Aorta (tissue), 5 donors: ENCODE data around the gene DLX3. TPM values are rescaled to one million over a fixed set of nuclear protein-coding genes. Genes with fewer than 3 reads are reported as not detected.

Source experiments
- ATAC-seq: fragments of 200-7000 bp; cut with Tn5 transposase; one replicate; pipeline ENCODE4 v1.9.1; 2022; ENCODE audit warnings: moderate library complexity; ENCODE audit not compliant: low FRiP score
- DNase-seq, 2 donors: peaks; one replicate each; pipeline ENCODE4 v3.0.0-alpha.2; 2020
- H3K27ac ChIP-seq, 2 donors: one replicate each; pipeline ENCODE4 v1.5.1; 2013; ENCODE audit warnings: low read length in 2 of 2, mild to moderate bottlenecking in 2 of 2, moderate library complexity in 2 of 2, control low read depth in 1 of 2, inconsistent platforms in 1 of 2, low read depth in 1 of 2
- H3K27me3 ChIP-seq, 2 donors: one replicate each; pipeline ENCODE4 v1.6.1; 2013; ENCODE audit warnings: control low read depth in 1 of 2, low read length in 1 of 2, mild to moderate bottlenecking in 1 of 2, moderate library complexity in 1 of 2; ENCODE audit not compliant: insufficient read depth in 2 of 2, control insufficient read depth in 1 of 2
- H3K36me3 ChIP-seq, 2 donors: one replicate each; pipeline ENCODE4 v1.6.1; 2013; ENCODE audit warnings: control low read depth in 1 of 2, low read length in 1 of 2, mild to moderate bottlenecking in 1 of 2; ENCODE audit not compliant: insufficient read depth in 2 of 2, control insufficient read depth in 1 of 2
- H3K4me1 ChIP-seq, 2 donors: one replicate each; pipeline ENCODE4 v1.6.1; 2013; ENCODE audit warnings: low read length in 2 of 2, control low read depth in 1 of 2, mild to moderate bottlenecking in 1 of 2, moderate library complexity in 1 of 2; ENCODE audit not compliant: insufficient read depth in 2 of 2, control insufficient read depth in 1 of 2
- H3K4me3 ChIP-seq, 2 donors: one replicate each; pipeline ENCODE4 v1.5.1; 2013; ENCODE audit warnings: low read length in 2 of 2, control low read depth in 1 of 2, mild to moderate bottlenecking in 1 of 2
- H3K9me3 ChIP-seq: one replicate; pipeline ENCODE4 v1.6.1; 2013; ENCODE audit warnings: mild to moderate bottlenecking, low read length; ENCODE audit not compliant: control insufficient read depth
- WGBS, 2 donors: extraction: QIAGEN DNeasy Blood & Tissue Kit; methylation state at CpG; one replicate each; pipeline ENCODE4 v1.1.7; 2013; 5-methylcytosine and 5-hydroxymethylcytosine counted together
- intact Hi-C, 2 donors: fragments of 100-400 bp; cut with DNase I; formaldehyde crosslinking; loops; one replicate each; pipeline versions ENCODE4 v1.14.2 to v1.15.0; 2022
- polyA plus RNA-seq, 2 donors: library from polyadenylated mRNA; stranded (reverse); fragments of 200-250 nt; gene quantifications; one replicate each; pipeline ENCODE4 v1.2.3, GENCODE V29; 2013
- total RNA-seq, 2 donors: library from RNA; stranded (reverse); fragmentation: NEBNext Ultra II Directional; extraction: Animal tissue kit (Norgen Biotek cat#: 25700); gene quantifications; one replicate each; pipeline ENCODE4 v1.2.1, GENCODE V29; 2021
- donor health status: healthy with polysubstance abuse.
- donor health status: Bipolar disorder and iron deficiency.
- donor health status: DM: no; HTN: no; CAD: no.
- donor health status: DM: no; HTN: no; CAD: no.
- donor health status: DM: yes; HTN: yes; CAD: no.

The DLX3 gene
- total and polyA plus RNA-seq, 4 donors: 0.18 to 1.3 (median 0.71) TPM

DNA sequence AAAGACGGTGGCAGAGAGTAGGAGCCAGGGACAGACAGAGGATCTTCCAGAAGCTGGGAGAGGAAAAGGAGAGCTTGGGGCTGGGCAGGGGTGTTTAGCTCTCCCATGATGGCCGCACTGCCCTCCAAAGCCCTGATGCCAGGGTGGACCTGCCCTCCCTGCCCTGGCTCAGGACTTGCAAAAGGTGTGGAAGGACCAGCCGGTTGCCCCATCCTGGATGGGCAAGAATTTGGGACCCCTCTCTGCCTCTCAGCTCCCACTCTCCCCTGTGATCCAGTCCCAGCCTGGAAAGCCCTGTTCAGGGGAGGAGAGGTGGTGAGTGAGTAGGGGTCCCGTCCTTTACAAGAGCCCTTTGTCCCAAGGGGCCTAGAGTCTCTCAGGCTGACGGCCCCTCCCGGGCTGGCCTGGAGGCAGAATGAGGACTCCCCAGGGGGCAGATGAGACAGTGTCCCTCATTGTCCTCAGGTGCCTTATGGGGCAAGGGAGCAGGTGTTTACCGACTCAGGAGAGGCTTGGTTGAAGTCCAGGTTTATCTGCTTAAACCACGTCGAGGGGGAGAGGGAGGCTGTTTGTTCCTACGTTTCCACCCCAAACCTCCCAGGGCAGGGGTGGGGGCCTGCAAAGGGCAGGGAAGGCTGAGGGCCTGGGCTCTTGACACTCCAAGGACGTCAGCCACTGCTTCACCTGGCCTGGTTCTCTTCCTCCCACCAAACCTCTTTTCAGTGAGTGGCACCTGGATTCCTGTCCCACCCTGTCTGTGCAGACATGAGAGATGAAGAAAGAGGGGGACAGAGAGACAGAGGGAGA is 41.6 kb upstream of the DLX3 start:
- Histone ChIP-seq H3K9me3 (no peaks in the 10 kb centered on the region), H3K27ac (peak overlapping the region in 1 of 2 donors; percentile 39), H3K27me3 (no peaks in the 10 kb centered on the region), H3K4me1 (no peaks in the 10 kb centered on the region), H3K4me3 (no peak overlapping the region), H3K36me3 (no peaks in the 10 kb centered on the region)
- DNase-seq (peak in 1 of 2 donors; percentile 40), ATAC-seq (no peak)
- 81 to 84% methylated on average over 11 of the region's 11 CpGs for WGBS, 2 donors
- intact Hi-C loops: no loop called here

DNA sequence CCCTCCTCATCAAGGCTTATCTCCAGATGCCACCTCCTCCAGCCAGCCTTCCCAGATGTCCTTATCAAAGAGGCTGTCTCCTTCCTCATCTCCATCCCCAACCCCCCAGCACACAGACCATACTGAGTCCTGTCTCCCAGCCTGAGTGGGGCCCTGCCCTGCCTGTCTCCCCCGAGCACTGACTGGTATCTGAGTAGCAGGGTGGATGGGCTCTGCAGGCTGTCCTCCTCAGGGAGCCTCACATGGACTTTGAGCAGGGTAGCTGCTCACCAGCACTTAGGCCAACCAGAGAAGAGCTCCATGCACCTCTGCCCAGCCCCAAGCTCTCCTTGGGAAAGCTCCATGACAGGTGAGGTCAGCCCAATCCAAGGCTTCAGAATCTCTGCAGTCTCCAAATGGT is 40.9 kb upstream of the DLX3 start:
- DNase-seq (peak in 1 of 2 donors; percentile 59), ATAC-seq (no peak)
- intact Hi-C loops: no loop called here
- Histone ChIP-seq H3K9me3 (no peaks in the 10 kb centered on the region), H3K27ac (no peak overlapping the region), H3K27me3 (no peaks in the 10 kb centered on the region), H3K36me3 (no peaks in the 10 kb centered on the region), H3K4me1 (no peaks in the 10 kb centered on the region), H3K4me3 (no peak overlapping the region)
- 94 to 97% methylated on average over 1 of the region's 1 CpG for WGBS, 2 donors

DNA sequence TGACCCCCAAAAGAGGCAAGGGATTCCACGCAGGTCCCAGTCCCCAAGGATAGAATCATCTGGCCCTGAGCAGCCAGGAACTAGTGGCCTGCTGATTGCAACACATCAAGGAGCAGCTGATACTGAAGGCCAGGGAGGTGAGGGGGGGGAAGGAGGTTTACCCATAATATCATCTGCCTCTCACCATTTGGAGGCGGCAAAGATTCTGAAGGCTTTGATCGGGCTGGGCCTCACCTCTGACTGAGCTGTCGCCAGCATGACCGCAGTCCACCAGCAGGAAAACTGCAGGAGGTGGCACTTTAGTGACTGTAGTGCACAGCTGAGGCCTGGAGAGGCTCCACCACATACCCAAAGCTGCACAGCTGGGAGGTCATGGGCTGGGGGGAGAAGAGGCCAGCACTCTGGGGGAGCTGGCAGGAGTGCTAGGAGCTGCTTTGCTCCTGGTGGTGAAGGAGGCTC is 40.4 kb upstream of the DLX3 start:
- H3K4me1 ChIP-seq: no peaks in the 10 kb centered on the region
- H3K27ac ChIP-seq: no peak overlapping the region
- no peaks in the 10 kb centered on the region for H3K9me3 ChIP-seq
- H3K27me3 ChIP-seq: no peaks in the 10 kb centered on the region
- DNase-seq (peak in 1 of 2 donors; percentile 26), ATAC-seq (no peak)
- 86 to 91% methylated on average over 5 of the region's 5 CpGs for whole genome bisulfite sequencing, 2 donors
- intact Hi-C loops: no loop called here
- no peak overlapping the region for H3K4me3 ChIP-seq
- no peaks in the 10 kb centered on the region for H3K36me3 ChIP-seq

DNA sequence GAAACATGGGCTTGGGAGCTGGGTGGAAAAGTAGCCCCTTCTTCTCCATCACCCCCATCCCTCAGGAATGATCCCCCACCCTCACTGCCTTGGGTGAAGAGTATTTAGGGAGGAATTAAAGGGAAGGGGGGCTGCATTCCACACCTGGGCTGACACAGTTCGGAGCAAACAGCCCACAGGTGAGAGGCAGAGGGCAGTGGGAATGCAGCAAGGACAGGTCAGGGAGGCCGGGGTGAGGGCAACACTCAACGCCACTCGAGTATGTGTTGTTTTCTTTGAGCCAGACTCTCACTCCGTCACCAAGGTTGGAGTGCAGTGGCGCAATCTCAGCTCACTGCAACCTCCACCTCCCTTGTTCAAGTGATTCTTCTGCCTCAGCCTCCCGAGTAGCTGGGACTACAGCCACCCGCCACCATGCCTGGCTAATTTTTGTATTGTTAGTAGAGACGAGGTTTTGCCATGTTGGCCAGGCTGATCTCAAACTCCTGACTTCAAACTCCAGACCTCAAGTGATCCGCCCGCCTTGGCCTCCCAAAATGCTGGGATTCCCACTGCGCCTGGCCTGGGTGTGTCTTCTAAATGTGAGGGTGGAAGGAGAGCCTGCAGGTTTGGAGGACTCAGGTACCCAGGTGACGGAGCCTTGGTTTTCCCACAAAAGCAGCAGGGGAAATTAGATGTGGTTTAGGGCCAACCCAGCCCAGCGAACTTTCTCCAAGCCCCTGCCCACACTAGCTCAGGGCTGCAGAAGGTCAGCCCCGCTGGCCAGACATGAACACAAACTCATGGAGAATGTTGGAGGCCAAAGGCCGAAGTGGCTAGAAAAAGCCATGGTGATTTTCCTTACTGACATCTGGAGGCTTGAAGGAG is 39.7 kb upstream of the DLX3 start:
- DNase-seq (peak in 1 of 2 donors; percentile 53), ATAC-seq (no peak)
- Histone ChIP-seq H3K9me3 (no peaks in the 10 kb centered on the region), H3K4me1 (no peaks in the 10 kb centered on the region), H3K27me3 (no peaks in the 10 kb centered on the region), H3K4me3 (no peak overlapping the region), H3K27ac (peak overlapping the region; percentile 43 to 59), H3K36me3 (no peaks in the 10 kb centered on the region)
- intact Hi-C loops: no loop called here
- WGBS, 2 donors: 80 to 84% methylated on average over 16 of the region's 16 CpGs

DNA sequence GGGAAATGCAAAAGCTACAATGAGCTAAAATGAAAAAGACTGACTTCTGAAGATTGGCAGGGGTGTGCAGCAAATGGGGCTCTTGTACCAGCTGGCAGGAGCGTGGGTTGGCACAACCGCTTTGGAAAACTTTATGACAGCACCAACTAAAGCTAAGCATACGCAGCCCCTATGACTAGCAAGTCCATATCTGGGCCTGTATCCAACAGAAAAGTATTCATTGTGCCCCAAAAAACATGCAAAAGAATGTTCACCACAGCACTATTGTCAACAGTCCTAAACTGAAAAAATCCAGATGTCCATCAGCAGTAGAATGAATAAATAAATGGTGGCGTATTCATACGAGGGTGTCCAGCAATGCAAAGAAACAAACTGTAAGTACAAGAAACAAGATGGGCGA is 38.3 kb upstream of the DLX3 start:
- Histone ChIP-seq H3K4me3 (no peak overlapping the region), H3K36me3 (no peaks in the 10 kb centered on the region), H3K27ac (peak overlapping the region in 1 of 2 donors; percentile 23), H3K9me3 (no peaks in the 10 kb centered on the region), H3K4me1 (no peaks in the 10 kb centered on the region), H3K27me3 (no peaks in the 10 kb centered on the region)
- DNase-seq: peak; percentile 76 to 85
- ATAC-seq: peak; percentile 12
- intact Hi-C loops: no loop called here
- WGBS, 2 donors: 7% methylated on average over 6 of the region's 6 CpGs

DNA sequence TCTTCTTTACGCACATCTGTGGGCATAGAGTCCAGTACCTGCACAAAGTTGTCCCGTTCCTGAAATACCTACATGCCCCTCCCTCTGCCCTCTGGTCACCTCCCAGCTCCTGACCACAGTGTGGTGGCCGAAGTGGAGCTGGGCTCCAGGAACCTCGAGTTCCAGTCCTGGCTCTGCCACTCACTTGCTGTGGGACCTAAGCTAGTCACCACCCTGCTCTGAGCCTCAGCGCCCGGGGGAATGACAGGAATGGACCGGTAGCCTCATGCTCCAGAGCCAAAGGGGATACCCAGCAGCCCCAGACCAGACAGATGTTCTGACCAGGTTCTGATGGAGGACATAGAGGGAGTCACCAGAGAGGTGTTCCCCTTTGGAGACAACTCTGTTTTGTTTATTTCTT is 34.2 kb upstream of the DLX3 start:
- no peaks in the 10 kb centered on the region for H3K36me3 ChIP-seq
- H3K27me3 ChIP-seq: no peaks in the 10 kb centered on the region
- no peak for ATAC-seq
- no peaks in the 10 kb centered on the region for H3K9me3 ChIP-seq
- H3K4me3 ChIP-seq: no peak overlapping the region
- WGBS, 2 donors: 89 to 91% methylated on average over 7 of the region's 7 CpGs
- DNase-seq: no peak
- H3K4me1 ChIP-seq: no peaks in the 10 kb centered on the region
- no peak overlapping the region for H3K27ac ChIP-seq
- intact Hi-C loops: no loop called here

DNA sequence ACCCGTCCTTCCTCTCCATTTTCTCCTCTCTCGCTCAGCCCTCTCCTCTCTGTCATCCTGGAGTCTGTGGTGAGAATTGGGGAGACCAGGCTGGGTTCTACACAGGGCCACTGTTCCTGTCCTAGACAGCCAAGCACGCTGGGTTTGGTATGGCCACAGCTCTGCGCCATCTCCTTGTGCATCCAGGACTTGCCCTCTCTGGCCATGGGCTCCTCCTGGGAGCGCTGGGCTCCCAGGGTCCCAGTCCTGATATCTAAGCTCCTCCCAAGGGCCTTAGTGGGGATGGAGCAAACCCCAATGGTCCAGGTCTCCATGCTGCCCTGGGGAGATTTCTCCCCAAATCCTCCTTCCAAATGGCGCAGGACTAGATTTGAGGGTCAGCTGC is 33.7 kb upstream of the DLX3 start:
- intact Hi-C loops: no loop called here
- Histone ChIP-seq H3K27ac (peak overlapping the region in 1 of 2 donors; percentile 3), H3K36me3 (no peaks in the 10 kb centered on the region), H3K4me1 (no peaks in the 10 kb centered on the region), H3K4me3 (no peak overlapping the region), H3K27me3 (no peaks in the 10 kb centered on the region), H3K9me3 (no peaks in the 10 kb centered on the region)
- 95 to 98% methylated on average over 6 of the region's 6 CpGs for WGBS, 2 donors
- ATAC-seq (no peak), DNase-seq (peak in 1 of 2 donors; percentile 31)

DNA sequence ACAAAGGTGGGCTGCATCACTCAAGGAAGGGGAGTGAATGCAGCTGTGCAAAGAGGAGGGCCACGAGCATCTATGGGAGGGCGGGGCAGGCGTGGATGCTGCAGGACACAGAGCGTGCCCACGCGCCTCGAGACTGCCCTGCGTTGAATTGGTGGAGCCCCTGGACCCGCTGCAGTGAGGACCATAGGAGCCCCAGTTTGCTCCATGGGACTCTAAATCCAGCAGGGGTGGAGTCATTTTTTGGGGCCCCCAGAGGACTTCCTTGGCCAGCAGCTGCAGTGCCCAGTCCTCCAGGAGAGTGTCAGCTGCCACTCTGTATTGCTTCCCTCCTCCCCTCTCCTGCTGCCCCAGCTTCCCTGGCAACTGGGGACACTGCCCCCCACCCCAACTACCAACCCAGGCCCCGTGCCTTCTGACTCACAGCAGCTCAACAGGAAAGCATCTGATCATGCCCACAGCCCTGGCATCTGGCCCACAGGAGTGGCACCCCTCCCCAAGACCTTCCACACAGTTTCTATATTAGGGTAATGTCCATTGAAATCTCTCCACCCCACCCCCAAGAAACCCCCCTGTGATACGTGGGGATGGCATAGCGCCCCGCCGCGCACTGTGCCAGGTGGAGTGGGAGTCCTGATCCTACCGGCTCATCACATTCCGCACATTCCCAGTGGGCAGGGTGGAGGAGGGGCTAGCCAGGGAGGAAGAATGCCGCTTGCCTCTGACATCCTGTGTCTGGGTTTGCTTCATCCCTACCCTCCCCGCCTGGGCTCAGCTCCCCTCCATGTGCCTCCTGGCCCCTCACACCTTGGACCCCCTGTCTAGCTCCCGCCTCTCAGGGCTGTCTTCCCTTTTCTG is 33.1 kb upstream of the DLX3 start:
- peak overlapping the region in 1 of 2 donors; percentile 3 for H3K27ac ChIP-seq
- intact Hi-C loops: loop anchor here (2.0 kb wide), 2 partner anchors 29 to 61 kb away; partner anchors contain the start of gene ITGA3 (in 1 of the 2)
- H3K4me1 ChIP-seq: no peaks in the 10 kb centered on the region
- WGBS, 2 donors: 68 to 69% methylated on average over 20 of the region's 20 CpGs
- H3K36me3 ChIP-seq: no peaks in the 10 kb centered on the region
- DNase-seq: peak; percentile 70 to 84
- no peaks in the 10 kb centered on the region for H3K27me3 ChIP-seq
- peak; percentile 19 for ATAC-seq
- H3K4me3 ChIP-seq: no peak overlapping the region
- H3K9me3 ChIP-seq: no peaks in the 10 kb centered on the region
